C1 segment of cervical spinal cord (tissue), 14 donors: ENCODE data around the gene SEZ6L.
A peak's percentile ranks its signal among the peaks of the same experiment; 100 is the strongest.

ENCODE experiments used
- DNase-seq, 14 donors: peaks; one replicate each; lab custom pipeline; 2025; lab: John Stamatoyannopoulos, UW

The SEZ6L gene

DNA sequence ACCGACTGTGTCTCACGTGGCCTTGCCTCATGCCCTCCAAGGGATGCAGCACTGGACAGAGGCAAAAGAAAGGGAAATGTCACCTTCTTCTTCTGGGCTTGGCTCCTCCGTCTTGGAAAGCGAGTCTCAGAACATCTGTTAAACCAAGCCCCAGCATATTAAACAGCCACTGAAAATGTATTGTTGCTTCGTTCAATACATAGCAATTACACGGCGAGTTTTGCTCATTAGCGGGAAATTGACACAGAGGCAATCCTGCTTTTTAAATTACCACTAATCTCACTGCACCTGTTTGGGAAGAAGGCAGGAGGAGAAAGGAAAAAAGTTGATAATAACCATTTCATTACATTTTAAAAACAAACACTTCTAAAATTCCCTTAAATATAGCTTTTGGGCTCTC, 72.1 kb downstream of the SEZ6L start:
- no peak for DNase-seq

DNA sequence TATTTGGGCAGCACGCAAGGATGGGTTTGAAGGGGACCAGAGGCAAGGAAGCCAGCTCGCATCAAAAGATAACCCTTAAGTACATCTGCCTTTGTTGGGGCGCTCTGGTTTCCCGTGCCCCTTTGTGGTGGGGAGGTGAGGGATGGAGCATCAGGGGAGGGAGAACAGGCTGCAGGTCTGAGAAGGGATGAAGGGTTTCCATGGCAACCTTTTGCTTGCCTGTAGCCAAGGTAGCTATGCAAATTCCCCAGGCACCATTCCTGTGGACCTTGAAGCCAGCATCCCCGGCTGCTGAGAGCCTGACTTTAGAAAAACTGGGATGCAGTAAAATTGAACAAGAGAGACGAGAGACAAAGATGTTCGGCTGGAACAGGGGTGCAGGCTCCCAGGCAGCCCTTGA, 75.7 kb downstream of the SEZ6L start:
- peak in 1 of 14 donors; percentile 44 for DNase-seq

- DNase-seq: no peak
Measured at GRCh38 chr22:26246552-26246951, 77.3 kb downstream of the SEZ6L start.

DNA sequence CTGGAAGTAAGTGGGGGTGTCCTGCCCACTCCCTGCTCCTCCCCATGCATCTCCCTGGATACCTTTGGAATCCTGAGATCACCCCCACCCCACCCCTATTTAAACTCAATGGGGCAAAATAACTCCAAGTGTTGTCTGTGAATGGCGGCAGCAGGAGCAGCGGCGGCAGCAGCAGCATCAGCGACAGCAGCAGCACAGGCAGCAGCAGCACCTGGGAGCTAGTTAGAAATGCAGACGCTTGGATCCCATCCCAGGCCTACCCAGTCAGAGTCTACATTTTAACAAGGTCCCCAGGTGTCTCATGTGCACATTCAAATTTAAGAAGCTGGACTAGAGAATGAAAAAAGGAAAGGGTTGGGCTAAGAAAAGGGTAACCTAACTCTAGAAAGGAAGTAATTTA, 82.6 kb downstream of the SEZ6L start:
- no peak for DNase-seq

- no peak for DNase-seq
Measured at GRCh38 chr22:26259510-26259909, 90.2 kb downstream of the SEZ6L start.

DNA sequence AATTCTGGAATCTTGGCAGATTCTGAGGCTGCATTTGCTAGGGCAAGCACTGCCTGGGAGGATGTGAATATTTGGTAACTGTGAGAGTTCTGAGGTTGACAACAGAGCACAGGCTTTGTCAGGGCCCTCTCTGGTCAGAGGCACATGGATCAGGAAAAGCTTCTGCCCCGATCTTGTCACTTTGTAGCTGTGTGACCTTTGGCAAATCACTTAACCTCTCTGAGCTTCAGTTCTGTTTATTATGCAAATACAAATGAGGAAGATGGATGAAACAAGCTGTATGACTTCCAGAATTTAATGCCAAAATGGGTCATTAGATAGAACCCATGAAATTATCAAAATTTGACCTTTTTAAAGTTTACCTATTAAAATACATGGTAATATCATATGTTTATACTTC, 94.9 kb downstream of the SEZ6L start:
- DNase-seq: no peak

GRCh38 chr22:26265281-26265680, 96.0 kb downstream of the SEZ6L start:
- no peak for DNase-seq

DNA sequence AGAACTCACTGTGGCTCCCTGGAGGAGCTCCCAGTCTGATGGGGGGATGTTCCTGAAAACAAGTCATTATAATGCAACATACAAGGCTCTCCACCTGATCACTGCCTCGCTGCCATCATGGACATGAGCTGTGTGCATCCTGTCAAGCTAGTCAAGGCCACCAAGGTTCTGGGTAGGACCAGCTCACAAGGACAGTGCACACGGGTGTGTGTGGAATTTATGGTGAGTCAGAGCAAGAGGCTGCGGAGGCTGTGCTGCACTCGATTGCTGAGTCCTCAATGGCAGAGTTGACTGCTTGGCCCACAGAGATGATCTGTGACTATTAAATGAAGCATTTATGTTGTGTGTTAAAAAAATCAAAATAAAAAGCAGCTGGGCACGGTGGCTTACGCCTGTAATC, 96.6 kb downstream of the SEZ6L start:
- no peak for DNase-seq

DNA sequence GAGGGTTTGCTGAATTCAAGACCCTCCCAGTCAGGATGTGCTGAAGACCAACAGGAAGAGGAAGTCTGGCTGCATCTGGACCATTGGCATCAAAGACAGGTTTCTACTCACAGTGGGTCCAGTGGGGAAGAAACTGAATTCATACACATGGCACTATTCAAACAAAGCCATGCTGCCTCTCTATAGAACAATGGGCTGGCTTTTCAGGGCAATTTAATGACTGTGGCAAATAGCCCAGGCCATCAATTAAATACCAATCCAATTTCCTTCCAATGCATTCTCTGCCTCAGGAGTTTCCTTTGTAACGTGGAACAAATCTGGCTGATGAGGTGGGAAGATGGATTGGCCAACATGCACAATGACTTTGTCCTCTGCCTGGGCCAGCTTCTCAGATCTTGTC, 98.6 kb downstream of the SEZ6L start:
- DNase-seq: no peak

DNA sequence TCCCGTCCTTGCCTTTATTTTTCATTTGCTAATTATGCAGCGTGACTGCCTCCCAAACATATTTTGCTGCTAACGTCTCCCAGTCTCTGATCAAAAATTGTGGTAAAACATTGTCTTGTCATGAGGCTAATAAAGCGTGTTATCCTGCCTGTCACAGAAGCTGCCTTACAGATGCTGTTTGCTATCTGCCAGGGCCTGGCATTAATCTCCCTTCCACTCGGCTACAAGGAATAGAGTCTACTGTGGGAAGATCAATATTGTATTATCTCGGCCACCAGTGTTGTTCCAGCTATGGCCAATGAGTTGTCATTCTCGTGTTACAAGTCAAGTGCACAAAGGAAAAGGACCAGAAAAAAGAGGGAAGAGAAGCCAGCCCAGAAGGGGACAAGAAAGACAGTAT, 100.3 kb downstream of the SEZ6L start:
- DNase-seq: no peak

- DNase-seq: no peak
Measured at GRCh38 chr22:26271427-26271826, 102.2 kb downstream of the SEZ6L start.

DNA sequence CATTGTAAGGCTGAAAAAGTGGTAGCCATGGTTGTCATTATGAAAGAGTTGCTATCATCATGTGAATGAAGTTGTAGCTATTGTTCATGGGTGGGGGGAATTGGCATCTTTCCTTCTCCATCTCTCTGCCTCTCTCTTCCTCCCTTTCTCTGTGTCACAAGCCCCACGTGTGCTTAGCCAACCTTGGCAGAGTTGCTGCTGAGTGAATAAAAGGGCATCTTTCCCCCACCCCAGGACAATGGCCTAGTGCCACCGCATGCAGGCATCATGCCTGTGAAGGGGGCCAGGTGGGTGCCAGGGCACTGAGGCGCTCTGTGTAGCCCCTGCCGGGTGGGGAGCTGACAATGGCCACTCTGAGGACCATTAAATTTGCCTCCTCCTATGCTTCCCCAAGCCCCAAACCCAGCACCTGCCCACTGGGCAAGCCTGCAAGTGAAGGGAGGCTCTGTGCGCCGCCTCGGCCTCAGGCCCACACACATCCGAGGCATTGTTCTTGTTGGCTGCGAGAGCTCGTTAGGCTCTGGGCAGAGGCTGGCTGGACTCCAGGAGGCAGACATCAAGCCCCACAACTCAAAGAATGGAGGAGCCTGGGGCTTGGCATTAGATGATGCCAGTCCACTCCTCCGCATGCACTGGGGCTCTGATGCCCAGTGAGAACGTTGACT, 103.9 kb downstream of the SEZ6L start:
- peak in 13 of 14 donors; percentile 3 to 71 (median 48) for DNase-seq

DNA sequence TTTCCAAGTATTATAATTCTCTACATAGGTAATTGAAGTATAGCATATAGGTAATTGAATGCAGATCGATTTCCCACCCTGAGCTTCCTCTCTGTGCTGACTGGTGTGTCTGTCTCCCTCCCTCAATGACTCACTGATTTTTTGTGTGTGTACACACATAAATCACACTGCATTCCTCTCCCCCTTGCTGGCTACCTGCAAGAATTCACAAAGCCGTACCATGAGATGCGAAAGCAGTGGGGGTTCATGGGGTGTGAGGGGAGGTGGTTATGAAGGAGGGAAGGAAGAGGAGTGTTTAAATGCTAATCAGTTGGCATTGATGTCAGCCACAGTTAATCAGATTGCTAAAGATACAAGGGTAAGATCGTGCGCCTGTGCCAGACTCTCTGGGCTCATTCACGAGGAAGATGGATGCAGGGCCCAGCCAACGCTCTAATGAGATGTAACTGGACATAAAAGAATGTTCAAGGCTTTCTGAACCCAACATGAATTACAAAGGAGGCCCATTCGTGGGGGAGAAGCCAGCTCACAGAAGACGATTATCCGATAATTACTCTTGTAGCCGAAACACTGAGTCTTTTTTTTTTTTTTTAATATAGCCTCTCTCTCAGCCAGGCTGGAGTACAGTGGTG, 107.4 kb downstream of the SEZ6L start:
- DNase-seq: peak in 1 of 14 donors; percentile 6

DNA sequence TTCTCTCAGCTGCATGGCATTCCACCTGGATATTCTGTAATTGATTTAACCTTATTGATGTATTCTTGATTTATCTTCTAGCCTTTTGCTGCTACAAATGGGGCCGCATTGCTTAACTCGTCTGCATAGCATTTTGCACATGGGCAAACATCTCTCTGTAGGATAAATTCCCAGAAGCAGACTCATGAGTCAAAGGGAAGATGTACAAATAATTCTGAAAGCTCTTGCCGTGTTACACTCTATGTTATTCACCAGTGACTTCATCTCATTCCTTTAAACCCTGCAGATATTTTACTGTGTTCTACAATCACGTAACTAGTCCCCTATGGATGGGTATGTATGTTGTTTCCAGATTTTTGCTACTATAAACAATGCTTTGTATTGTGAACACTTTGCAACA, 112.7 kb downstream of the SEZ6L start:
- no peak for DNase-seq

- DNase-seq: no peak
Measured at GRCh38 chr22:26283330-26283729, 114.1 kb downstream of the SEZ6L start.

DNA sequence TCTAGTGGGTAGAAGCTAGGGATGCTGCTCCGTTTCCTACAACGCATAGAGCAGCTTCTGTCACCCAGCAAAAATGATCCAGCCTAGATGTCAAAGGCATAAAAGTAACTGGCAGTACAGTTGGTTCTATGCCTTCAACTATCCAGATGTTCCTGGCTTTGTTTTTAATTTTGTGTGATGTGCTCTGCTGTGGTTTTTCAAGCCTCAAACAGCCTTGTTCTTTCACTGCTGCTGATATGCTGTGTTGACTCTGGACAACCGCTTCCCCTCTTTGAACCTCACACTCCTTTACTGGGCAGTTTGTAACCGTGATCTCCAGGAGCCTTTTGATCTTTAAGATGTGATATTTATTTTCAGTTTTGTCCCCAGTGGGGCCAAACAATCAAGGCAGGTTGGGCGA, 116.4 kb downstream of the SEZ6L start:
- no peak for DNase-seq

DNA sequence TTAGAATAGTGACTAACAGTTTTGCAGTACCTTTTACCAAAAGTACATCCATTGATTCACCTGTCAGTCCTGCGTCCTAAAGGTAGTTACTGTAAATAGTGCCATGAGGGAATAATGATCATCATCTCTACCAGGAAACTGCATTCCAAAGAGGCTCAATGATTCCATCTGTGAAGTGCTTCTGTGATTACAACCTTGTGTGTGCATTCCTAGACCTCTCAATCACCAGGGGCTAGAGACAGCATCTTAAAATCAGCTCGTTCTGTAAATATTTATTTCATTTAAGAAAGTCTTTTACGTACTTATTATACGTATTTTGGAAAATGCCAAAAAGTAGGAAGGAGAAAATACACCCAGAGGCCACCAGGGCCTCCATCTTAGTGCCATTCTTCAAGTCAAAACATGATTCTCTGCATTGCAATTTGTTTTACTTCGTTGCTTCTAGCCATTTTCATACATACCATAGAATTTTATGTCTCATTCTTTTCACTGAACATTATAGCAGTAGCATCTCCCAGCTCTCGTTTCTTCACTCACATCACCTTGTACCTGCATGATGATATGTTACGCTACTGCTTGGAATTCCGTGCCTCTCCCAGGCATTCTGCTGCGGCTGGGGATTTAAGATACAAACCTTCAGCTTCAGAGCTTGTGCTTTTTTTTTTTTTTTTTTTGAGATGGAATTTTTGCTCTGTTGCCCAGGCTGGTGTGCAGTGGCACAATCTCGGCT, 117.0 kb downstream of the SEZ6L start:
- no peak for DNase-seq

DNA sequence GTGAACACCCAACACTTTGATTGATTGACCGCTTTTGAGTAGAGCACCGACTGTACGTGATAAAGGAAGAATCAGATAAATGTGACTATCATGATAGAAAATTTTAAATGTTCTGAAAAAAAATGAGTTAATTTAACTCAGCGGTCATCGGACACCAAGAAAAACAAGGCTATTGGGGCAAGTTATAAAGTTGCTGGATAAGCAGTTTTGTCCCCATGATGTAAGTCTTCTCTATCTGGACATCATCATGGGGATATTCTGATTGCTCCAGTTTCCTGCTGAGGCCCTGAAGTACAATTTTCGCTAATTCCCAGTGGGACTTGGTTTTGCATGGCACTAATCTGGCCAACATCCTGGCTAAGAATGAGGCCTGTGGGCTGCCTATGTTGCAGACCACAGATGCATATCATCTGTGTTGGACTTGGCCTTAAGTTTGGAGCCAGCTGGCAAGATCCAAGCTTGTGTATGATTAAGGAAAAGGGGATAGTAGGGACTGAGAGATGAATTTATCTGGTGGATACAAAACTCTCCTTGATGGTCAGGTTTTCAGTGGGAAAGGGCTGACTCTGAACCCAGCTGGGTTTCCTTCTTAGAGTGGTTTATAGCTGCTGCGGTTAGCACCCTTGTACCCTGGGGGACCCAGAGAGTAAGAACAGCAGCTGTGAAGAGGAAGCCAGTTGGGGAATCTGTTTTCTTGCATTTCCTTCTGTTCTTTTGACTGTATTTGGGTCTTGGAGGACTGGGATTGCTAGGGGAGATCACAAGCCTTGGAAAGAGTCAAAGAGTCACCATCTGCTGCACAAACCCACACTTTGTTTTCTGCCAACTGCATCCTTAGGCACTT, 118.3 kb downstream of the SEZ6L start:
- DNase-seq: peak in 1 of 14 donors; percentile 8

GRCh38 chr22:26289611-26290101, 120.4 kb downstream of the SEZ6L start:
- DNase-seq: no peak

- no peak for DNase-seq
Measured at GRCh38 chr22:26291940-26292666, 122.8 kb downstream of the SEZ6L start.

GRCh38 chr22:26292667-26292995, 123.4 kb downstream of the SEZ6L start:
- no peak for DNase-seq
